Neural progenitor cell (in vitro differentiated cells): Measurements from ENCODE around the gene LIN28B.

Experiments used
- CTCF ChIP-seq: fragments of 200-600 bp; sonication (generic); IDR thresholded peaks from 2 replicates; pipeline ENCODE4 v1.5.1; 2017; ENCODE audit warnings: antibody characterized with exemption, mild to moderate bottlenecking
- EZH2phosphoT487 ChIP-seq: fragments of 200-600 bp; sonication (generic); IDR thresholded peaks from 2 replicates; pipeline ENCODE4 v1.6.1; 2017; ENCODE audit warnings: antibody characterized with exemption

- TF ChIP-seq CTCF: no peak
- TF ChIP-seq EZH2phosphoT487: no peak
Measured at GRCh38 chr6:104908031-104908887, 48.6 kb upstream of the LIN28B start.
